Measurements from ENCODE around the gene EPHB3. TPM values are rescaled to one million over a fixed set of nuclear protein-coding genes. Genes with fewer than 3 reads are reported as not detected.

EPHB3 gene
- total and polyA plus RNA-seq, 10 of the 15 experiments (the other 5 are each of a cell fraction or from before 2014, with no cell fraction given) = 0.09 TPM; not detected in 9

DNA sequence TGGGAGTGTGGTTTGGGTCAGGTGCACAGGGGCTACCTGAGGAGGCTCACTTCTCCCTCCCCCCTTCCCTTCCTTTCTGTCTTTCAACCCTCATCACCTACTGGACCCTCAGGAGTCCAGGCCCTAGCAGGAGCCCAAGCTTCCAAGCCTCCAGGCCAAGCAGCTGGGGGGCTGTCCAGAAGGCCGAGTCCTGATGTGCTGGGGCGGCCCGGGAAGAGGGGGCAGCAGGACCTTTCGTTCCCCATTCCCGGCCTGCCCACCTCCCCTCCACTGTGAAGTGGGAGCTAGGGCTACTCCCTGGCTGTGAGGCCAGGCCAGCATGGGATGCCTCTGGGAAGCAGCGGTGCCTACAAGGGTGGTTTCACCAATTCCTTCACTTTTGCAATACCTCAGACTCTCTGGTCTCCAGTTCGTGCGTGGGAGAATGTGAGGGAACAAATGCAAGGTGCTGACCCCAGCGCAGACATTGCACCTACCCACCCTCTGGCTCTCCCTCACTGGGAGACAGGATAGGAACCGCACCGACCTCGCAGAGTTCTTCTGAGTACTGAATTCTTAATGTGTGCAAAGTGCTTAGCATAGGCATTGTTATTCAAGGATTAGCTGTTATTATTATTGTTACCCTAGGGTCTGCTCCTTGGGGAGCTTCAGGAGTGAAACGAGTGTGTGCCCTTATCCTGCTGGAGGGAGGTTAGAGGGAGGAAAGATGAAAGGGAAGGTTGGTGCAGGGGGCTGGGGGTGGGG lies 2.5 kb downstream of the EPHB3 start:
- POLR2A ChIA-PET = no interaction called here
- Histone ChIP-seq H3K4me3 (no peak overlapping the region), H3K4me1 (ENCODE audit: control insufficient read depth, insufficient read depth, low read length) (peaks cover 8% of the 10 kb centered on the region; the same call in 1 of the 2 replicates), H3K9ac (ENCODE audit: control insufficient read depth, insufficient read depth, low read length) (no peak overlapping the region), H4K20me1 (ENCODE audit: control insufficient read depth, insufficient read depth) (no peaks in the 10 kb centered on the region), H3K9me3 (replicated peaks; ENCODE audit: control insufficient read depth, insufficient read depth, low read length) (no peaks in the 10 kb centered on the region), H3K36me3 (ENCODE audit: control insufficient read depth in 2 of 2, insufficient read depth in 2 of 2, low read length in 1 of 2) (no peaks in the 10 kb centered on the region), H2AFZ (ENCODE audit: control insufficient read depth, low read depth, low read length) (no peak overlapping the region), H3K27ac (ENCODE audit: control insufficient read depth, insufficient read depth) (no peak overlapping the region), H3K27me3 (replicated peaks in 1 of 2; ENCODE audit: control insufficient read depth in 2 of 2, insufficient read depth in 2 of 2, low read length in 1 of 2) (peaks cover 10 to 15% of the 10 kb centered on the region in 2 experiments), H3K79me2 (ENCODE audit: control insufficient read depth, insufficient read depth, low read length) (no peaks in the 10 kb centered on the region), H3K4me2 (ENCODE audit: control insufficient read depth, insufficient read depth) (no peak overlapping the region)
- FAIRE-seq (no peak), DNase-seq (ENCODE audit: low read depth, low spot score) (no peak), ATAC-seq (no peak)
- SMC1A ChIA-PET (ENCODE audit: uncharacterized antibody, unreplicated experiment) = interaction anchor here (0.6 kb wide), 1 partner anchor 149 kb away, joined by 3 read pairs; no protein-coding TSS in a partner anchor
- CTCF ChIA-PET = interaction anchor here (0.6 to 2.0 kb wide), 2 partner anchors 130 to 214 kb away, joined by 3 to 8 read pairs; no protein-coding TSS in a partner anchor
- TF ChIP-seq RAD21 (IDR thresholded peaks at IDR 0.05; ENCODE audit: insufficient read depth, low read depth, low read length) (no peak), SPI1 (IDR thresholded peaks at IDR 0.05; ENCODE audit: borderline replicate concordance, insufficient read depth, low read depth, low read length) (no peak), NFIC (IDR thresholded peaks at IDR 0.05; ENCODE audit: low read depth, low read length) (no peak), EZH2 (IDR thresholded peaks at IDR 0.05; ENCODE audit: borderline replicate concordance, control insufficient read depth, low read depth, low read length) (no peak), SUPT20H (IDR thresholded peaks at IDR 0.05; ENCODE audit: borderline replicate concordance, control insufficient read depth, low read depth, low read length) (no peak), FOS (IDR thresholded peaks at IDR 0.05; ENCODE audit: borderline replicate concordance, extremely low read depth, insufficient read length) (no peak)
- TF ChIP-seq, protein P1, sequence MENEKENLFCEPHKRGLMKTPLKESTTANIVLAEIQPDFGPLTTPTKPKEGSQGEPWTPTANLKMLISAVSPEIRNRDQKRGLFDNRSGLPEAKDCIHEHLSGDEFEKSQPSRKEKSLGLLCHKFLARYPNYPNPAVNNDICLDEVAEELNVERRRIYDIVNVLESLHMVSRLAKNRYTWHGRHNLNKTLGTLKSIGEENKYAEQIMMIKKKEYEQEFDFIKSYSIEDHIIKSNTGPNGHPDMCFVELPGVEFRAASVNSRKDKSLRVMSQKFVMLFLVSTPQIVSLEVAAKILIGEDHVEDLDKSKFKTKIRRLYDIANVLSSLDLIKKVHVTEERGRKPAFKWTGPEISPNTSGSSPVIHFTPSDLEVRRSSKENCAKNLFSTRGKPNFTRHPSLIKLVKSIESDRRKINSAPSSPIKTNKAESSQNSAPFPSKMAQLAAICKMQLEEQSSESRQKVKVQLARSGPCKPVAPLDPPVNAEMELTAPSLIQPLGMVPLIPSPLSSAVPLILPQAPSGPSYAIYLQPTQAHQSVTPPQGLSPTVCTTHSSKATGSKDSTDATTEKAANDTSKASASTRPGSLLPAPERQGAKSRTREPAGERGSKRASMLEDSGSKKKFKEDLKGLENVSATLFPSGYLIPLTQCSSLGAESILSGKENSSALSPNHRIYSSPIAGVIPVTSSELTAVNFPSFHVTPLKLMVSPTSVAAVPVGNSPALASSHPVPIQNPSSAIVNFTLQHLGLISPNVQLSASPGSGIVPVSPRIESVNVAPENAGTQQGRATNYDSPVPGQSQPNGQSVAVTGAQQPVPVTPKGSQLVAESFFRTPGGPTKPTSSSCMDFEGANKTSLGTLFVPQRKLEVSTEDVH (IDR thresholded peaks at IDR 0.05; ENCODE audit: low read depth, partially characterized antibody) = no peak
- no TSS peak for BruUV-seq (replicated peaks)
- intact Hi-C loops (cut with micrococcal nuclease; ENCODE audit: unreplicated experiment) (no loop called here), in situ Hi-C loops (cut with MboI) (no loop called here)
- RAD21 ChIA-PET (ENCODE audit: unreplicated experiment) = interaction anchor here (1.0 kb wide), 1 partner anchor 215 kb away, joined by 3 read pairs; no protein-coding TSS in a partner anchor
- 56% methylated on average over 13 of the region's 13 CpGs for WGBS (ENCODE audit: insufficient coverage, insufficient replicate concordance, low lambda C conversion rate, missing lambda C conversion rate)

Data from GM12878 (cell line).